Activated CD4-positive, alpha-beta T cell treated with anti-CD3 and anti-CD28 coated beads, Interleukin-2, amount 10 ng/mL, durations not matched to agents 24 days and 14 days (primary cell): ENCODE measurements around the gene FAM227B. TPM values are rescaled to one million over a fixed set of nuclear protein-coding genes. Genes with fewer than 3 reads are reported as not detected.

ENCODE experiments used
- DNase-seq: peaks from one replicate; pipeline ENCODE4 v3.0.0; 2022
- H3K27ac Mint-ChIP-seq: one replicate; pipeline ENCODE4 v1.8.0; 2022; ENCODE audit warnings: mild to moderate bottlenecking, mixed read lengths
- H3K27me3 Mint-ChIP-seq: one replicate; pipeline ENCODE4 v1.8.0; 2022; ENCODE audit warnings: mixed read lengths
- H3K36me3 Mint-ChIP-seq: one replicate; pipeline ENCODE4 v1.8.0; 2022; ENCODE audit warnings: low read depth, mild to moderate bottlenecking, mixed read lengths
- H3K4me1 Mint-ChIP-seq: one replicate; pipeline ENCODE4 v1.8.0; 2021; ENCODE audit warnings: mixed read lengths
- H3K4me3 Mint-ChIP-seq: one replicate; pipeline ENCODE4 v1.8.0; 2022; ENCODE audit warnings: mild to moderate bottlenecking, moderate library complexity, mixed read lengths
- H3K9me3 Mint-ChIP-seq: one replicate; pipeline ENCODE4 v1.8.0; 2021; ENCODE audit warnings: mixed read lengths
- intact Hi-C: fragments of 100-400 bp; cut with micrococcal nuclease; formaldehyde crosslinking; loops from one replicate; pipeline ENCODE4 v1.15.1; 2023
- total RNA-seq: library from RNA; stranded (reverse); gene quantifications from 2 replicates; pipeline ENCODE4 v1.2.3, GENCODE V29; 2022

The FAM227B gene
- total RNA-seq, 1 donor from 2014 or later: 2.7 TPM

GRCh38 chr15:49330166-49330565 is 290.5 kb downstream of the FAM227B start:
- DNase-seq: no peak
- H3K4me1 Mint-ChIP-seq: peaks cover 5% of the 10 kb centered on the region
- intact Hi-C loops: no loop called here
- no peak overlapping the region for H3K27ac Mint-ChIP-seq
- H3K36me3 Mint-ChIP-seq: peaks cover 15% of the 10 kb centered on the region
- H3K9me3 Mint-ChIP-seq: no peaks in the 10 kb centered on the region
- no peak overlapping the region for H3K4me3 Mint-ChIP-seq
- H3K27me3 Mint-ChIP-seq: no peaks in the 10 kb centered on the region

DNA sequence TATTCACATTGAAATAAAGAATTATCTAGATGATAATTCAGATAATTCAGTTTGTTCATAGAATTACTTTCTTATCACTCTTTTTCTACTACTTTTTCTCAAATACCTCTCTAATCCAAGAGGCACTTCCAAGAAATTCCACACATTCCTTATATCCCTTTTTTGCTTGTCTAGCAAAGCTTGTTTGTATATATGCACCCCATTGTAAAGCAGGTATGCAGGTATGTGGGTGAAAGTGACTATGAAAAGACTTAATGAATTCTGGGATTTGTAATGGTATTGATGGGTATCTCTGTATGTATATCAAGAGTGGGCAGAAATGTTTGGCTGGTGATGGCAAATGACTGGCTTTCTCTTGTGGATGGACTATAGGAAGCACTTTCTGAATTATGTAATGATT is 291.7 kb downstream of the FAM227B start:
- Mint-ChIP-seq H3K27me3 (no peaks in the 10 kb centered on the region), H3K36me3 (peaks cover 13% of the 10 kb centered on the region), H3K9me3 (no peaks in the 10 kb centered on the region), H3K27ac (no peak overlapping the region), H3K4me3 (no peak overlapping the region), H3K4me1 (peaks cover 5% of the 10 kb centered on the region)
- DNase-seq: no peak
- intact Hi-C loops: no loop called here

GRCh38 chr15:49327927-49328326 is 292.7 kb downstream of the FAM227B start:
- no peak overlapping the region for H3K4me3 Mint-ChIP-seq
- intact Hi-C loops: no loop called here
- peaks cover 15% of the 10 kb centered on the region for H3K36me3 Mint-ChIP-seq
- peaks cover 5% of the 10 kb centered on the region for H3K4me1 Mint-ChIP-seq
- H3K9me3 Mint-ChIP-seq: no peaks in the 10 kb centered on the region
- no peaks in the 10 kb centered on the region for H3K27me3 Mint-ChIP-seq
- no peak for DNase-seq
- H3K27ac Mint-ChIP-seq: no peak overlapping the region

GRCh38 chr15:49323207-49323606 is 297.4 kb downstream of the FAM227B start:
- intact Hi-C loops: no loop called here
- Mint-ChIP-seq H3K4me3 (no peak overlapping the region), H3K27ac (no peak overlapping the region), H3K27me3 (no peaks in the 10 kb centered on the region), H3K9me3 (no peaks in the 10 kb centered on the region), H3K4me1 (no peaks in the 10 kb centered on the region), H3K36me3 (peaks cover 30% of the 10 kb centered on the region)
- no peak for DNase-seq

DNA sequence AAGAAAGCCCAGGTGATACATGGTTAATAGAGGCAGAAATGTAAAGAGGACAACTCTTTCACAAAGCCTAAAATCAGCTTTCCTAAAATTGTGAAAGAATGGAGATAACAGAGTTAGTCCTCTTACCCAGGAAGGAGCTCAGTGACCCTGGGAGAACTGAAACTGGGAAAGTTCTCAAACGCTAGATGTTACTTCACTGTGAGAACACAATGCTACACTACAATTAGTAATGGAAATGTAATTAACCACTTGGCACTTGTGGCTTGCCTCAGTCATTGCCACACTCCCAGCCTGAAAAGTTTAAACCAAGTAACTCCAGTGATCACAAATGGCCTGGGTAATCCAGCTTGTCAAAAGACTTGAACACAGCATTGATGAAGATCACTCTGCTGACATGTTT is 300.3 kb downstream of the FAM227B start:
- Mint-ChIP-seq H3K27ac (no peak overlapping the region), H3K4me3 (no peak overlapping the region), H3K9me3 (peaks cover 5% of the 10 kb centered on the region), H3K27me3 (no peaks in the 10 kb centered on the region), H3K36me3 (peaks cover 32% of the 10 kb centered on the region), H3K4me1 (no peaks in the 10 kb centered on the region)
- DNase-seq: no peak
- intact Hi-C loops: no loop called here

DNA sequence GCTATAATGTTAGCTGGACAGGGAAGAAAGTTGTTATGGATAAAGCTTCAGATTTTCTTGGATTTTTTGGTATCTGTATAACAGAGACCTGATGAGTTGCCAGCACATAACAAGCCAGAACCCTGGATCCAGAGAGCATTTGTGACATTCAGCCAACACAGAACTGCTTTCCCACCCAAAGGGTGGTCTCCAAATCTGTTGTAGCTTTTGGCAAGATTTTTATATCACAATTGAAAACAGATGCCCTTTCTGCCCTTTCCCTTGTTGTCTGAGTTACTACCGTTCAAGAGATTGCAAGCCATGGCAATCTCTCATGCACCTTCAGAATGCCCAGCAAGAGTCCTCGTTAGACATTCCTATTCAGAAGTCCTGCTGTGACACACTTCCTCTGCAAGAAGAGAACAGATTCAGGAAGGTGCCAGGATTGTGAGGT is 305.2 kb downstream of the FAM227B start:
- Mint-ChIP-seq H3K27me3 (no peaks in the 10 kb centered on the region), H3K4me1 (no peaks in the 10 kb centered on the region), H3K9me3 (peaks cover 13% of the 10 kb centered on the region), H3K4me3 (no peak overlapping the region), H3K36me3 (peaks cover 30% of the 10 kb centered on the region), H3K27ac (no peak overlapping the region)
- no peak for DNase-seq
- intact Hi-C loops: no loop called here

DNA sequence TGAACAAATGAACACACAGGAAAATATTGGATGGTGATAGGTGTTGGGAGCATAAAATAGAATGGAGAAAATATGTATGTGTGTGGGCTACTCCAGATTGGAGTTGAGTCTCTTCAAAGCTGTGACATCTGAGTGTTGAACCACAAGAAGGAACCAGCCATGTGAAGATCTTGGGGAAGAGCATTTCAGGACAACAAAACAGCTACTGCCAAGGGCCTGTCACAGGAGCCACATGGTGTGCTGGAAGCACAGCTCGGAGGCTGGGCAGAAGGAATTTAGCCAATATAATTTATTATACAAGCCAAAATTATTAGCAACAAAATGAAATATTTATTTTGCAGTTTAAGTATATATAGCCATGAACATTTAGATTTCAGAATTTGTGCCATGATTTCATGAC is 305.9 kb downstream of the FAM227B start:
- peaks cover 13% of the 10 kb centered on the region for H3K9me3 Mint-ChIP-seq
- H3K36me3 Mint-ChIP-seq: peaks cover 29% of the 10 kb centered on the region
- no peak for DNase-seq
- H3K27me3 Mint-ChIP-seq: no peaks in the 10 kb centered on the region
- intact Hi-C loops: no loop called here
- no peak overlapping the region for H3K4me3 Mint-ChIP-seq
- H3K27ac Mint-ChIP-seq: no peak overlapping the region
- H3K4me1 Mint-ChIP-seq: peaks cover 3% of the 10 kb centered on the region

GRCh38 chr15:49313650-49314049 is 307.0 kb downstream of the FAM227B start:
- intact Hi-C loops: no loop called here
- Mint-ChIP-seq H3K27me3 (no peaks in the 10 kb centered on the region), H3K4me3 (no peak overlapping the region), H3K4me1 (peaks cover 3% of the 10 kb centered on the region), H3K36me3 (peaks cover 24% of the 10 kb centered on the region), H3K9me3 (peaks cover 13% of the 10 kb centered on the region), H3K27ac (no peak overlapping the region)
- no peak for DNase-seq

GRCh38 chr15:49309889-49310288 is 310.7 kb downstream of the FAM227B start:
- DNase-seq: no peak
- H3K27ac Mint-ChIP-seq: no peak overlapping the region
- H3K27me3 Mint-ChIP-seq: no peaks in the 10 kb centered on the region
- H3K4me3 Mint-ChIP-seq: no peak overlapping the region
- H3K4me1 Mint-ChIP-seq: peaks cover 5% of the 10 kb centered on the region
- intact Hi-C loops: no loop called here
- peaks cover 8% of the 10 kb centered on the region for H3K9me3 Mint-ChIP-seq
- peaks cover 26% of the 10 kb centered on the region for H3K36me3 Mint-ChIP-seq

DNA sequence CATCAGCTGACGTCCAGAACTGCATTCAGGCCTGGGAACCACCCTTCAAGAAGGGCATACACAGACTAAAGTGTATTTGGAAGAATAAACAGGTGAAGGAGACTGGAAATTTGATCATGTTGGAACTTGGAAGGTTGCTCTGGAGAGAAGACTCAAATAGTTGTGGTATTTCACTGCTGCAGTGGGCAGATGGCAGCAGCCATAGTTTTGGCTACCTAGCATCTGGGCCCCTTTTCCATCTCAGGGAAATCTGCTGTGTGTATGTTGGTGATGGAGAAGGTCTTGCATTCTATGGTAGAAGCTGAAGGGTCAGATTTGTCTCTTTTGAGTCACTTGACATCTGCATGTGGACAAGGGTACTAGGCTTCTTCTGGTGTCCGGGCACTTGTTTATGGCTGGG is 311.9 kb downstream of the FAM227B start:
- no peak overlapping the region for H3K4me3 Mint-ChIP-seq
- H3K27me3 Mint-ChIP-seq: no peaks in the 10 kb centered on the region
- intact Hi-C loops: no loop called here
- H3K4me1 Mint-ChIP-seq: peaks cover 5% of the 10 kb centered on the region
- H3K9me3 Mint-ChIP-seq: peaks cover 4% of the 10 kb centered on the region
- DNase-seq: no peak
- peaks cover 35% of the 10 kb centered on the region for H3K36me3 Mint-ChIP-seq
- no peak overlapping the region for H3K27ac Mint-ChIP-seq

GRCh38 chr15:49306551-49306950 is 314.1 kb downstream of the FAM227B start:
- intact Hi-C loops: no loop called here
- peaks cover 7% of the 10 kb centered on the region for H3K9me3 Mint-ChIP-seq
- H3K27ac Mint-ChIP-seq: no peak overlapping the region
- H3K4me1 Mint-ChIP-seq: peaks cover 5% of the 10 kb centered on the region
- H3K36me3 Mint-ChIP-seq: peaks cover 37% of the 10 kb centered on the region
- no peak overlapping the region for H3K4me3 Mint-ChIP-seq
- no peak for DNase-seq
- H3K27me3 Mint-ChIP-seq: no peaks in the 10 kb centered on the region

- H3K4me1 Mint-ChIP-seq: peaks cover 6% of the 10 kb centered on the region
- no peak overlapping the region for H3K4me3 Mint-ChIP-seq
- H3K36me3 Mint-ChIP-seq: peaks cover 38% of the 10 kb centered on the region
- no peak overlapping the region for H3K27ac Mint-ChIP-seq
- H3K27me3 Mint-ChIP-seq: no peaks in the 10 kb centered on the region
- intact Hi-C loops: no loop called here
- H3K9me3 Mint-ChIP-seq: peaks cover 22% of the 10 kb centered on the region
- DNase-seq: no peak
Measured at GRCh38 chr15:49303003-49303402, 317.6 kb downstream of the FAM227B start.

DNA sequence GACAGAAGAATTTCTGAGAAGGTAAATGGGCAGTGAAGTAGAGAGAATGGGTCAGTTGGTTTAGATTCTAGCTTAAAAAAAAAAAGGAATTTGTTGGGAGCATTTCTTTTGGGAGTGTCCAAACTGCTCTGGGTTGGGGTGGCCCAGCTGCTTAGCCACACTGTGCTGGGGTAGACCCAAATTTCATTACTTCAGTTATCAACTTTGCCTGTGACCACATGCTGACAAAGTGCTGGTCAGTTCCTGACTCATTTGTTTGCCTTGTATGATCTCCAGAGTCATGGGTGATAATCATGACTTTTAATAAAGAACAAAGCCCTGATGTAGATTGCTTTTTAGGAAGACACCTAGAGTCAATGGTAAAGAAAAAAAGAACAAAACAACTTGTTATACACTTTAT is 319.1 kb downstream of the FAM227B start:
- Mint-ChIP-seq H3K27ac (no peak overlapping the region), H3K27me3 (no peaks in the 10 kb centered on the region), H3K36me3 (peaks cover 44% of the 10 kb centered on the region), H3K9me3 (peaks cover 28% of the 10 kb centered on the region), H3K4me3 (no peak overlapping the region), H3K4me1 (peaks cover 6% of the 10 kb centered on the region)
- intact Hi-C loops: no loop called here
- no peak for DNase-seq

GRCh38 chr15:49300856-49301255 is 319.8 kb downstream of the FAM227B start:
- Mint-ChIP-seq H3K9me3 (peaks cover 28% of the 10 kb centered on the region), H3K36me3 (peaks cover 50% of the 10 kb centered on the region), H3K4me3 (no peak overlapping the region)

GRCh38 chr15:49297584-49297983 is 323.0 kb downstream of the FAM227B start:
- H3K4me3 Mint-ChIP-seq: no peak overlapping the region

More at GRCh38 chr15:49300856-49301255, 319.8 kb downstream of the FAM227B start:
- Mint-ChIP-seq H3K27me3 (no peaks in the 10 kb centered on the region), H3K4me1 (peaks cover 6% of the 10 kb centered on the region), H3K27ac (no peak overlapping the region)
- DNase-seq: no peak
- intact Hi-C loops: no loop called here

More at GRCh38 chr15:49297584-49297983, 323.0 kb downstream of the FAM227B start:
- Mint-ChIP-seq H3K4me1 (peaks cover 4% of the 10 kb centered on the region), H3K9me3 (peaks cover 36% of the 10 kb centered on the region), H3K27me3 (no peaks in the 10 kb centered on the region), H3K36me3 (peaks cover 54% of the 10 kb centered on the region), H3K27ac (no peak overlapping the region)
- intact Hi-C loops: no loop called here
- DNase-seq: no peak
